Neutrophil (primary cell): ENCODE measurements around the gene PPP6C.

ENCODE experiments used
- H3K27ac ChIP-seq: fragments of 200-600 bp; sonication (generic); 2 replicates; pipeline ENCODE4 v1.5.1; 2016; ENCODE audit warnings: mild to moderate bottlenecking, moderate library complexity
- H3K27me3 ChIP-seq: fragments of 200-600 bp; sonication (generic); 2 replicates; pipeline ENCODE4 v1.6.0; 2016; ENCODE audit warnings: mild to moderate bottlenecking
- H3K36me3 ChIP-seq: fragments of 200-600 bp; sonication (generic); 2 replicates; pipeline ENCODE4 v1.5.1; 2017
- H3K4me1 ChIP-seq, 2 experiments: fragments of 200-600 bp in 1 of 2; sonication (generic) in 1 of 2; 1 replicate in 1 of 2; 2 replicates in 1 of 2; pipeline versions ENCODE4 v1.5.1 to v1.6.1; 2013 to 2016; ENCODE audit warnings: low read depth in 1 of 2, low read length in 1 of 2, mild to moderate bottlenecking in 1 of 2, moderate library complexity in 1 of 2; ENCODE audit not compliant: control insufficient read depth in 1 of 2, insufficient read depth in 1 of 2
- H3K4me3 ChIP-seq, 2 experiments: fragments of 200-600 bp in 1 of 2; sonication (generic) in 1 of 2; 1 replicate in 1 of 2; 2 replicates in 1 of 2; pipeline ENCODE4 v1.5.1; 2013 to 2016; ENCODE audit warnings: low read depth in 1 of 2, low read length in 1 of 2, mild to moderate bottlenecking in 1 of 2, moderate library complexity in 1 of 2
- H3K9me3 ChIP-seq: fragments of 200-600 bp; sonication (generic); 2 replicates; pipeline ENCODE4 v1.5.1; 2016
- CTCF ChIP-seq: fragments of 200-600 bp; sonication (generic); IDR thresholded peaks from 2 replicates; pipeline ENCODE4 v1.5.1; 2016; ENCODE audit warnings: antibody characterized with exemption

The PPP6C gene

GRCh38 chr9:125156551-125156950 lies 33.1 kb downstream of the PPP6C start:
- Histone ChIP-seq H3K4me3 (no peak overlapping the region), H3K9me3 (no peaks in the 10 kb centered on the region), H3K27ac (no peak overlapping the region), H3K27me3 (no peaks in the 10 kb centered on the region), H3K4me1 (peaks cover 3 to 6% of the 10 kb centered on the region in 2 experiments), H3K36me3 (peaks cover 62% of the 10 kb centered on the region)
- no peak for TF ChIP-seq CTCF

- TF ChIP-seq CTCF: no peak
- H3K27me3 ChIP-seq: no peaks in the 10 kb centered on the region
- H3K4me1 ChIP-seq: no peaks in the 10 kb centered on the region
- no peaks in the 10 kb centered on the region for H3K9me3 ChIP-seq
- H3K4me3 ChIP-seq: no peak overlapping the region
- H3K27ac ChIP-seq: no peak overlapping the region
- peaks cover 88% of the 10 kb centered on the region for H3K36me3 ChIP-seq
Measured at GRCh38 chr9:125153712-125154367, 35.8 kb downstream of the PPP6C start.

- H3K4me1 ChIP-seq: no peaks in the 10 kb centered on the region
- H3K27ac ChIP-seq: no peak overlapping the region
- H3K27me3 ChIP-seq: no peaks in the 10 kb centered on the region
- H3K4me3 ChIP-seq: no peak overlapping the region
- H3K9me3 ChIP-seq: no peaks in the 10 kb centered on the region
- peaks cover 73% of the 10 kb centered on the region for H3K36me3 ChIP-seq
- no peak for TF ChIP-seq CTCF
Measured at GRCh38 chr9:125151730-125152129, 37.9 kb downstream of the PPP6C start.

GRCh38 chr9:125150349-125151245 lies 39.0 kb downstream of the PPP6C start:
- Histone ChIP-seq H3K27me3 (no peaks in the 10 kb centered on the region), H3K4me1 (no peaks in the 10 kb centered on the region), H3K4me3 (no peak overlapping the region), H3K9me3 (no peaks in the 10 kb centered on the region), H3K36me3 (peaks cover 64% of the 10 kb centered on the region), H3K27ac (no peak overlapping the region)
- no peak for TF ChIP-seq CTCF

GRCh38 chr9:125147401-125147951 lies 42.1 kb downstream of the PPP6C start:
- no peaks in the 10 kb centered on the region for H3K9me3 ChIP-seq
- peaks cover 35% of the 10 kb centered on the region for H3K36me3 ChIP-seq
- no peak overlapping the region for H3K27ac ChIP-seq
- no peaks in the 10 kb centered on the region for H3K27me3 ChIP-seq
- peaks cover 8 to 16% of the 10 kb centered on the region in 2 experiments for H3K4me1 ChIP-seq
- H3K4me3 ChIP-seq: no peak overlapping the region
- TF ChIP-seq CTCF: no peak
